Right lobe of liver (tissue), 4 donors: ENCODE results near the gene FNIP2.
"Not testable (repeated sequence)": the region's sequence is repeated elsewhere in the genome, so short reads cannot be mapped to it uniquely, and the experiment has no call there.

ENCODE experiments used
- POLR2A ChIP-seq: fragments of 450-650 bp; IDR thresholded peaks from one replicate; pipeline ENCODE4 v1.6.1; 2017; ENCODE audit warnings: antibody characterized with exemption, mild to moderate bottlenecking
- TF ChIP-seq, protein P1 (sequence below), 4 donors: fragments of 200-600 bp in 3 of 4; fragments of 450-650 bp in 1 of 4; IDR thresholded peaks; one replicate each; pipeline versions ENCODE4 v1.5.1 to v1.8.0; 2016 to 2022; ENCODE audit warnings: antibody characterized with exemption in 4 of 4, mild to moderate bottlenecking in 2 of 4
- donor health status: DM: no; HTN: no; CAD: no.
- donor health status: DM: no; HTN: no; CAD: no.
- donor health status: DM: no; HTN: yes; CAD: no.

DNA sequence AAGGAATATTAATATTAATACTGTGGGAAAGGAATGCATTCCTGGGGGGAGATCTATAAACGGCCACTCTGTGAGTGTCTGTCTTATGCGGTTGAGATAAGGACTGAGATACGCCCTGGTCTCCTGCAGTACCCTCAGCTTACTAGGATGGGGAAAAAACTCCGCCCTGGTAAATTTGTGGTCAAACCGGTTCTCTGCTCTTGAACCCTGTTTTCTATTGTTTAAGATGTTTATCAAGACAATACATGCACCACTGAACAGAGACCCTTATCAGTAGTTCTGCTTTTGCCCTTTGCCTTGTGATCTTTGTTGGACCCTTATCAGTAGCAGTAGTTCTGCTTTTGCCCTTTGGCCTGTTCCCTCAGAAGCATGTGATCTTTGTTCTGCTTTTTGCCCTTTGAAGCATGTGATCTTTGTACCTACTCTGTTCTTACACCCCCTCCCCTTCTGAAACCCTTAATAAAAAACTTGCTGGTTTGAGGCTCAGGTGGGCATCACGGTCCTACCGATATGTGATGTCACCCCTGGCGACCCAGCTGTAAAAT lies 151.7 kb downstream of the FNIP2 start:
- not testable (repeated sequence) for TF ChIP-seq POLR2A
- TF ChIP-seq, protein P1, sequence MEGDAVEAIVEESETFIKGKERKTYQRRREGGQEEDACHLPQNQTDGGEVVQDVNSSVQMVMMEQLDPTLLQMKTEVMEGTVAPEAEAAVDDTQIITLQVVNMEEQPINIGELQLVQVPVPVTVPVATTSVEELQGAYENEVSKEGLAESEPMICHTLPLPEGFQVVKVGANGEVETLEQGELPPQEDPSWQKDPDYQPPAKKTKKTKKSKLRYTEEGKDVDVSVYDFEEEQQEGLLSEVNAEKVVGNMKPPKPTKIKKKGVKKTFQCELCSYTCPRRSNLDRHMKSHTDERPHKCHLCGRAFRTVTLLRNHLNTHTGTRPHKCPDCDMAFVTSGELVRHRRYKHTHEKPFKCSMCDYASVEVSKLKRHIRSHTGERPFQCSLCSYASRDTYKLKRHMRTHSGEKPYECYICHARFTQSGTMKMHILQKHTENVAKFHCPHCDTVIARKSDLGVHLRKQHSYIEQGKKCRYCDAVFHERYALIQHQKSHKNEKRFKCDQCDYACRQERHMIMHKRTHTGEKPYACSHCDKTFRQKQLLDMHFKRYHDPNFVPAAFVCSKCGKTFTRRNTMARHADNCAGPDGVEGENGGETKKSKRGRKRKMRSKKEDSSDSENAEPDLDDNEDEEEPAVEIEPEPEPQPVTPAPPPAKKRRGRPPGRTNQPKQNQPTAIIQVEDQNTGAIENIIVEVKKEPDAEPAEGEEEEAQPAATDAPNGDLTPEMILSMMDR (IDR thresholded peaks at IDR 0.05) = not testable (repeated sequence)
